Measurements from ENCODE around the gene STIP1. TPM values are rescaled to one million over a fixed set of nuclear protein-coding genes. Genes with fewer than 3 reads are reported as not detected.

Gene STIP1
- total and polyA plus RNA-seq, 2 of the 4 experiments (the other 2 are of a cell fraction), result 201 to 489 TPM

GRCh38 chr11:64245401-64245796, 59.4 kb downstream of the STIP1 start:
- DNase-seq, result no peak
- H3K56ac ChIP-seq (ENCODE audit: extremely low read depth, insufficient read depth, low read length), result peak overlapping the region; percentile 86
- no peak for ATAC-seq (ENCODE audit: low read depth)
- H3K9me1 ChIP-seq (ENCODE audit: insufficient read depth, low read length), result peaks cover 7% of the 10 kb centered on the region
- WGBS, 2 experiments (ENCODE audit: extremely low coverage in 2 of 2, insufficient read length in 1 of 2), result no CpG with 5 or more reads among the region's 6 CpGs
- peak overlapping the region; percentile 100 for H2AK9ac ChIP-seq (replicated peaks; ENCODE audit: low read depth, low read length, poor library complexity)
- peaks cover 26% of the 10 kb centered on the region for H4K20me1 ChIP-seq (ENCODE audit: insufficient read depth, low read length)
- H3K79me1 ChIP-seq (ENCODE audit: low read depth in 1 of 2, low read length in 2 of 2), result peaks cover 10 to 31% of the 10 kb centered on the region in 2 experiments; a peak in 3 of 4 replicates
- H3K23ac ChIP-seq (ENCODE audit: low read depth, low read length), result peak overlapping the region; percentile 95
- H3K9ac ChIP-seq (ENCODE audit: low read depth, low read length), result peak overlapping the region; percentile 77
- H3K4me3 ChIP-seq (ENCODE audit: insufficient read depth, low read depth, low read length), result peak overlapping the region; percentile 95
- no TSS peak for BruUV-seq (replicated peaks)
- peak overlapping the region; percentile 73 for H2BK120ac ChIP-seq (ENCODE audit: low read depth, low read length)
- dilution Hi-C loops (cut with HindIII; ENCODE audit: low sequenced_read_pairs, unreplicated experiment) (no loop called here), in situ Hi-C loops (cut with MboI; ENCODE audit: low sequenced_read_pairs) (no loop called here), intact Hi-C loops (cut with micrococcal nuclease) (no loop called here)
- H4K8ac ChIP-seq (ENCODE audit: low read depth in 2 of 2, low read length in 2 of 2), result peak overlapping the region; percentile 65 to 79; a peak in 3 of 4 replicates
- peaks cover 12% of the 10 kb centered on the region for H3K36me3 ChIP-seq (ENCODE audit: control insufficient read depth, insufficient read depth, low read length)
- H4K91ac ChIP-seq (ENCODE audit: insufficient read depth, low read depth, low read length), result peak overlapping the region; percentile 98
- H2BK5ac ChIP-seq (ENCODE audit: low read depth, low read length, poor library complexity, severe bottlenecking), result peak overlapping the region; percentile 98
- peak overlapping the region; percentile 52; the same call in 1 of the 3 replicates for H2BK15ac ChIP-seq (ENCODE audit: low read depth, low read length)
- peak overlapping the region; percentile 99 for H3K4ac ChIP-seq (ENCODE audit: low read depth, low read length)
- H3K9me3 ChIP-seq (ENCODE audit: control insufficient read depth, insufficient read depth, low read length), result no peaks in the 10 kb centered on the region
- peak overlapping the region; percentile 81 for H3K14ac ChIP-seq (replicated peaks; ENCODE audit: low read depth, low read length)
- H3K27ac ChIP-seq (ENCODE audit: insufficient read depth, low read length), result peak overlapping the region; percentile 98
- peak overlapping the region; percentile 38; the same call in 1 of the 2 replicates for H4K5ac ChIP-seq (ENCODE audit: low read depth, low read length)
- CTCF ChIA-PET, result interaction anchor here (2.1 kb wide), 1 partner anchor 55 kb away, joined by 7 read pairs; no protein-coding TSS in a partner anchor
- H2AFZ ChIP-seq (replicated peaks; ENCODE audit: low read length, poor library complexity), result peak overlapping the region; percentile 89
- H3K27me3 ChIP-seq (ENCODE audit: control insufficient read depth, insufficient read depth, low read length), result no peaks in the 10 kb centered on the region
- no peak overlapping the region for H2BK20ac ChIP-seq (ENCODE audit: low read depth, low read length)
- POLR2A ChIA-PET (ENCODE audit: unreplicated experiment), result no interaction called here
- H2AK5ac ChIP-seq (ENCODE audit: low read depth, low read length), result peak overlapping the region; percentile 100
- peak; percentile 39; the same call in 1 of the 2 replicates for TF ChIP-seq BHLHE40 (IDR thresholded peaks at IDR 0.05; ENCODE audit: low read depth, low read length)
- TF ChIP-seq RAD21 (IDR thresholded peaks at IDR 0.05; ENCODE audit: low read length), result no peak
- H3K18ac ChIP-seq (ENCODE audit: low read depth, low read length), result peak overlapping the region; percentile 49; the same call in 1 of the 2 replicates
- peak overlapping the region; percentile 96 for H3K4me2 ChIP-seq (ENCODE audit: low read depth, low read length)
- H3K4me1 ChIP-seq (ENCODE audit: control insufficient read depth, insufficient read depth, low read length), result peaks cover 8% of the 10 kb centered on the region
